Right ventricle myocardium inferior (tissue), 1 donor: ENCODE data around the gene ELMO3. TPM values are rescaled to one million over a fixed set of nuclear protein-coding genes. Genes with fewer than 3 reads are reported as not detected.

Experiments
- ATAC-seq: fragments of 200-7000 bp; cut with Tn5 transposase; one replicate; pipeline ENCODE4 v1.9.1; 2020; ENCODE audit warnings: mild to moderate bottlenecking, moderate library complexity
- DNase-seq: peaks from one replicate; pipeline ENCODE4 v3.0.0; 2021; ENCODE audit errors: missing footprints
- intact Hi-C: fragments of 100-400 bp; cut with DNase I; formaldehyde crosslinking; loops from one replicate; pipeline ENCODE4 v1.11.0; 2022
- total RNA-seq: library from RNA; stranded (reverse); fragmentation: NEBNext Ultra II Directional; extraction: Animal tissue kit (Norgen Biotek cat#: 25700); gene quantifications from one replicate; pipeline ENCODE4 v1.2.1, GENCODE V29; 2021
- donor health status: DM: no; HTN: yes; CAD: no; lungs with severe emphysema.

ELMO3 gene
- total RNA-seq, 1 donor from 2014 or later, result 0.89 TPM

GRCh38 chr16:67190448-67191399, 8.2 kb upstream of the ELMO3 start:
- ATAC-seq, result no peak
- DNase-seq, result no peak
- intact Hi-C loops, result no loop called here

GRCh38 chr16:67191411-67191994, 7.4 kb upstream of the ELMO3 start:
- DNase-seq (no peak), ATAC-seq (no peak)
- intact Hi-C loops, result no loop called here

GRCh38 chr16:67191995-67192681, 6.8 kb upstream of the ELMO3 start, which contains the start of gene E2F4:
E2F4 (plus strand) TSS chr16:67192155; CDS start chr16:67192228, 73 bp downstream.
- intact Hi-C loops, result loop anchor here (1.0 kb wide), 1 partner anchor 35 kb away; the partner anchor contains the start of gene TMEM208
- ATAC-seq (peak; percentile 94), DNase-seq (peak; percentile 97)

- DNase-seq, result no peak
- intact Hi-C loops, result loop anchor here (1.0 kb wide), 1 partner anchor 34 kb away; the partner anchor contains the start of gene TMEM208
Observed at GRCh38 chr16:67192781-67193361, 6.1 kb upstream of the ELMO3 start.

GRCh38 chr16:67193536-67193935, 5.4 kb upstream of the ELMO3 start:
- no peak for ATAC-seq
- intact Hi-C loops, result no loop called here
- DNase-seq, result no peak

More at GRCh38 chr16:67192781-67193361, 6.1 kb upstream of the ELMO3 start:
- ATAC-seq, result no peak

GRCh38 chr16:67194260-67194659, 4.7 kb upstream of the ELMO3 start:
- DNase-seq (no peak), ATAC-seq (no peak)
- intact Hi-C loops, result no loop called here

- ATAC-seq, result no peak
- intact Hi-C loops, result no loop called here
Observed at GRCh38 chr16:67195676-67196075, 3.3 kb upstream of the ELMO3 start.

GRCh38 chr16:67196881-67197280, 2.0 kb upstream of the ELMO3 start:
- ATAC-seq (no peak), DNase-seq (no peak)
- intact Hi-C loops, result no loop called here

More at GRCh38 chr16:67195676-67196075, 3.3 kb upstream of the ELMO3 start:
- DNase-seq, result no peak

GRCh38 chr16:67197704-67198103, 1.2 kb upstream of the ELMO3 start:
- intact Hi-C loops, result no loop called here
- ATAC-seq (no peak), DNase-seq (no peak)

- ATAC-seq (no peak), DNase-seq (peak; percentile 56)
- intact Hi-C loops, result no loop called here
Observed at GRCh38 chr16:67198238-67198734, 645 bp upstream of the ELMO3 start.

GRCh38 chr16:67199808-67200198, 872 bp downstream of the ELMO3 start:
- DNase-seq (peak; percentile 47), ATAC-seq (peak; percentile 24)
- intact Hi-C loops, result no loop called here

GRCh38 chr16:67200491-67200890, 1.6 kb downstream of the ELMO3 start:
- intact Hi-C loops, result no loop called here
- DNase-seq, result peak; percentile 53
- ATAC-seq, result no peak

GRCh38 chr16:67201411-67202345, 2.7 kb downstream of the ELMO3 start:
- no peak for DNase-seq
- intact Hi-C loops, result no loop called here

GRCh38 chr16:67202426-67202825, 3.5 kb downstream of the ELMO3 start:
- intact Hi-C loops, result no loop called here
- DNase-seq, result no peak
- ATAC-seq, result no peak

More at GRCh38 chr16:67201411-67202345, 2.7 kb downstream of the ELMO3 start:
- ATAC-seq, result no peak

- no peak for ATAC-seq
- DNase-seq, result no peak
- intact Hi-C loops, result no loop called here
Observed at GRCh38 chr16:67202956-67203493, 4.1 kb downstream of the ELMO3 start.

- intact Hi-C loops, result no loop called here
- no peak for DNase-seq
- ATAC-seq, result no peak
Observed at GRCh38 chr16:67204076-67204475, 5.1 kb downstream of the ELMO3 start.

GRCh38 chr16:67206129-67206837, 7.4 kb downstream of the ELMO3 start:
- intact Hi-C loops, result no loop called here
- DNase-seq (peak; percentile 47), ATAC-seq (no peak)
